ENCODE data around the gene MBNL1. TPM values are rescaled to one million over a fixed set of nuclear protein-coding genes. Genes with fewer than 3 reads are reported as not detected.
"Not testable (repeated sequence)": the region's sequence is repeated elsewhere in the genome, so short reads cannot be mapped to it uniquely, and the experiment has no call there.

Gene MBNL1
- total RNA-seq, 8 experiments from 2014 or later = 17.3 to 294 (median 44.8) TPM

GRCh38 chr3:152438181-152438580, 169.5 kb downstream of the MBNL1 start:
- in situ Hi-C loops (cut with MboI; ENCODE audit: low pct_unique_long_range_greater_than_20kb in 2 of 9, low sequenced_read_pairs in 9 of 9, unreplicated experiment in 9 of 9) = loop anchor here in 1 of 9 experiments (25.0 kb wide), 1 partner anchor 376 kb away; no protein-coding TSS in a partner anchor
- peaks cover 0 to 2% of the 10 kb centered on the region in 2 donors for H3K4me1 ChIP-seq (replicated peaks in 1 of 2)
- peak in 1 of 8 experiments; percentile 34 for ATAC-seq (replicated peaks in 6 of 8)
- 38 to 100% (median 91%) methylated on average over 1 of the region's 1 CpG; no CpG with 5 or more reads in 1 of the 10 experiments for WGBS, 10 experiments
- H3K4me3 ChIP-seq = no peak overlapping the region
- no peak overlapping the region for H3K27ac ChIP-seq

DNA sequence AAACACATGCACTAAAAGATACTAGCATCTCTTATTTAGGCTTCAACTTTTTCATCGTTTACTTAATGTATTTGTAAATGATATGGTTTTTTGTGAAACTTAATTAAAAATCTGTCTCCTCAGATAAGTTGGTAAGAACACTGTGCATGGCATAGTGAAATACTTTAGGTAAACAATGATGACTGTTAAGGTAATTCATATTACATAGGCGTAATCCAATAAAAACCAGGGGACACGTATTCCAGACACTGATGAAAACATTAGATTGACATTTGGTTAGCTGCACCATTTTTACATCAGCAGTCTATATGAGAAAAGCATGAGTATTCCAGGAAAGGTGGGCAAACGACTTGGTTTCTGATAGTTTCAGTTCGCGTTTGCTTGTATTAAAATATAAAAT, 170.0 kb downstream of the MBNL1 start:
- in situ Hi-C loops (cut with MboI; ENCODE audit: low pct_unique_long_range_greater_than_20kb in 2 of 9, low sequenced_read_pairs in 9 of 9, unreplicated experiment in 9 of 9) = loop anchor here in 1 of 9 experiments (25.0 kb wide), 1 partner anchor 376 kb away; no protein-coding TSS in a partner anchor
- 29 to 100% (median 90%) methylated on average over 5 to 6 of the region's 6 CpGs; no CpG with 5 or more reads in 1 of the 10 experiments for WGBS, 10 experiments
- H3K27ac ChIP-seq = no peak overlapping the region

GRCh38 chr3:152440243-152440642, 171.5 kb downstream of the MBNL1 start:
- H3K4me3 ChIP-seq; H3K4me1 ChIP-seq (replicated peaks in 1 of 2); ATAC-seq (replicated peaks in 6 of 8); H3K27ac ChIP-seq: not testable (repeated sequence)
- in situ Hi-C loops (cut with MboI; ENCODE audit: low pct_unique_long_range_greater_than_20kb in 2 of 9, low sequenced_read_pairs in 9 of 9, unreplicated experiment in 9 of 9) = loop anchor here in 2 of 9 experiments (10.0 to 25.0 kb wide), 2 partner anchors 365 to 378 kb away; no protein-coding TSS in a partner anchor
- 74 to 100% (median 95%) methylated on average over 1 to 5 of the region's 5 CpGs for WGBS, 10 experiments

More for the DNA sequence above, 170.0 kb downstream of the MBNL1 start:
- peaks cover 0 to 2% of the 10 kb centered on the region in 2 donors for H3K4me1 ChIP-seq (replicated peaks in 1 of 2)
- no peak for ATAC-seq (replicated peaks in 6 of 8)
- no peak overlapping the region for H3K4me3 ChIP-seq

GRCh38 chr3:152443212-152444023, 174.7 kb downstream of the MBNL1 start:
- Histone ChIP-seq H3K4me1 (replicated peaks in 1 of 2) (no peaks in the 10 kb centered on the region), H3K4me3 (no peak overlapping the region), H3K27ac (no peak overlapping the region)
- ATAC-seq (replicated peaks in 6 of 8) = peak in 2 of 8 experiments; percentile 21 to 36
- in situ Hi-C loops (cut with MboI; ENCODE audit: low pct_unique_long_range_greater_than_20kb in 2 of 9, low sequenced_read_pairs in 9 of 9, unreplicated experiment in 9 of 9) = loop anchor here in 2 of 9 experiments (10.0 to 25.0 kb wide), 2 partner anchors 369 to 381 kb away; no protein-coding TSS in a partner anchor
- WGBS, 10 experiments = 0 to 90% (median 62%) methylated on average over 1 to 3 of the region's 3 CpGs; no CpG with 5 or more reads in 1 of the 10 experiments

DNA sequence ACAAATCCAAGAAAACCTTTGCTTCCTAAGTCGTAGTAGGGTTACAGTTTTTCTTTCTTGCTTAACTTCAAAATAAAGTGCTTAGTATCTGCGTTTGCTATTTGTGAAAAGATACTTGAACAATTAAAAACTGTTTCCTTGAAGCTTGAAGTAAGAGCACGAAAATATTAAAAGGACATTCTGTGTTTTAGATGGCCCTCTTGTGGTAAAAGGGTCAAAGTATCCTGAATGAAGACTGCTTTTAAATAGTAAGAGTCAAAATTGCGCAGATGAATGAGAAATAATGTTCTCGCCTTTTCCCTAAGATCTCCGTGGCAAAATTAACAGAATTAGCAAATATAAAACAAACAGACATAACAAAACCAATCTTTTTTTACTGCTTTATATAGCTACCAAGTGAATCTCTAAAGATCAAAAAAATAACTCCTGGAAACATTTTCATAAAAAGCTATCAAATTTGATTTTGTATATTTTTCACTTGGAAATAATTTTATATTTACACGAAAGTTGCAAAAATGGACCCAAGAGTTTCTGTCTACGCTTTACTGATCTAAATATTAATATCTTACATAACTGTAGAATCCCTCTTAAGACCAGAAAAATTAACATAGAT, 175.4 kb downstream of the MBNL1 start:
- 1 to 54% (median 26%) methylated on average over 4 to 8 of the region's 8 CpGs for WGBS, 10 experiments
- peak in 3 of 8 experiments; percentile 25 to 34 (median 30) for ATAC-seq (replicated peaks in 6 of 8)
- Histone ChIP-seq H3K4me1 (replicated peaks in 1 of 2) (no peaks in the 10 kb centered on the region), H3K27ac (no peak overlapping the region), H3K4me3 (no peak overlapping the region)
- in situ Hi-C loops (cut with MboI; ENCODE audit: low pct_unique_long_range_greater_than_20kb in 2 of 9, low sequenced_read_pairs in 9 of 9, unreplicated experiment in 9 of 9) = loop anchor here in 2 of 9 experiments (10.0 to 25.0 kb wide), 2 partner anchors 369 to 382 kb away; no protein-coding TSS in a partner anchor

GRCh38 chr3:152445212-152445611, 176.5 kb downstream of the MBNL1 start:
- no peak overlapping the region for H3K27ac ChIP-seq
- ATAC-seq (replicated peaks in 6 of 8) = no peak
- in situ Hi-C loops (cut with MboI; ENCODE audit: low pct_unique_long_range_greater_than_20kb in 2 of 9, low sequenced_read_pairs in 9 of 9, unreplicated experiment in 9 of 9) = loop anchor here in 2 of 9 experiments (10.0 to 25.0 kb wide), 2 partner anchors 370 to 383 kb away; no protein-coding TSS in a partner anchor
- 50 to 100% (median 86%) methylated on average over 1 to 6 of the region's 6 CpGs; no CpG with 5 or more reads in 1 of the 10 experiments for WGBS, 10 experiments
- H3K4me3 ChIP-seq = no peak overlapping the region
- H3K4me1 ChIP-seq (replicated peaks in 1 of 2) = no peaks in the 10 kb centered on the region

- 79 to 98% (median 90%) methylated on average over 2 to 7 of the region's 7 CpGs for WGBS, 10 experiments
Measured at GRCh38 chr3:152446495-152446894, 177.8 kb downstream of the MBNL1 start.

GRCh38 chr3:152447511-152447910, 178.8 kb downstream of the MBNL1 start:
- in situ Hi-C loops (cut with MboI; ENCODE audit: low pct_unique_long_range_greater_than_20kb in 2 of 9, low sequenced_read_pairs in 9 of 9, unreplicated experiment in 9 of 9) = loop anchor here in 2 of 9 experiments (10.0 to 25.0 kb wide), 2 partner anchors 373 to 385 kb away; no protein-coding TSS in a partner anchor
- no peak for ATAC-seq (replicated peaks in 6 of 8)
- Histone ChIP-seq H3K4me3 (no peak overlapping the region), H3K4me1 (replicated peaks in 1 of 2) (no peaks in the 10 kb centered on the region), H3K27ac (no peak overlapping the region)
- WGBS, 10 experiments = 75 to 100% (median 95%) methylated on average over 1 to 3 of the region's 3 CpGs

More at GRCh38 chr3:152446495-152446894, 177.8 kb downstream of the MBNL1 start:
- ATAC-seq (replicated peaks in 6 of 8) = no peak
- H3K27ac ChIP-seq = no peak overlapping the region
- no peaks in the 10 kb centered on the region for H3K4me1 ChIP-seq (replicated peaks in 1 of 2)
- in situ Hi-C loops (cut with MboI; ENCODE audit: low pct_unique_long_range_greater_than_20kb in 2 of 9, low sequenced_read_pairs in 9 of 9, unreplicated experiment in 9 of 9) = loop anchor here in 2 of 9 experiments (10.0 to 25.0 kb wide), 2 partner anchors 372 to 384 kb away; no protein-coding TSS in a partner anchor
- no peak overlapping the region for H3K4me3 ChIP-seq

DNA sequence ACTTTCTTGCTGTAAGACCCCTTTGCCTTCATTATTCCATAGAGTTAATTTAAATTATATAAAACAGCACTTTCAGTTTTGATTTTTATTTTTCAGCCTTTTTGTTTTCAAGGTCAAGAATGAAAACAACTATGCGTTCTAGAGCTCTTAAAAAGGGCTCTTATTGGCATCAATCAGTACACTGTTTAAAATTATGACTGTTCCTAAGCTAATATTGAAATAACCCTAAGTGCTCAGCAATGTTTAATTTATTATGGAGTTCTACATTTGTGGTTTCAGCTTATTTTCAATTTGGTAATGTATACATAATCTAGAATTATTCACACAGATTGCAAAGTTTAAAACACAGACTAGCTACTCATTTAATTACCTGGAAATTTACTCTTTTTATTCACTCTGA, 179.4 kb downstream of the MBNL1 start:
- 16 to 100% (median 100%) methylated on average over 1 of the region's 1 CpG for WGBS, 10 experiments
- no peak overlapping the region for H3K27ac ChIP-seq
- no peak overlapping the region for H3K4me3 ChIP-seq
- in situ Hi-C loops (cut with MboI; ENCODE audit: low pct_unique_long_range_greater_than_20kb in 2 of 9, low sequenced_read_pairs in 9 of 9, unreplicated experiment in 9 of 9) = loop anchor here in 2 of 9 experiments (10.0 to 25.0 kb wide), 2 partner anchors 373 to 386 kb away; no protein-coding TSS in a partner anchor
- no peaks in the 10 kb centered on the region for H3K4me1 ChIP-seq (replicated peaks in 1 of 2)
- no peak for ATAC-seq (replicated peaks in 6 of 8)

DNA sequence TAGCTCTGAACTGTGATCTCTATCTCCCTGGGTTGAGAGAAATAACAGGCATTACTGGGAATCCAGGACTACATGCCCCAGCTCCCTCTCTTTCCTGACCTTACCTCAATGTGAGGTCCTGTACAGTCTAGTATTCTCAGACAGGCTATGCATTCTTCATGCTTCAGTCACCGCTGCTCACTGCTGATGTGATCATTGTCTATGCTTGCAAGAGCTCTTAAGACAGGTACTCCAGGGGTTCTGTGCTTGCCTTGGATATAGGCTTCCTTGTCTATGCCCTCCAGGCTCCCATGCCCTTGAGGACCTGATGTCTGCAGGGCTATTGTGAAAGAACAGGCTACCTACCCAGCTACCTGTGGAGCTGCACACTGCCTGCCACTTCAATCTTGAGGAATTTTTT, 183.6 kb downstream of the MBNL1 start:
- in situ Hi-C loops (cut with MboI; ENCODE audit: low pct_unique_long_range_greater_than_20kb in 2 of 9, low sequenced_read_pairs in 9 of 9, unreplicated experiment in 9 of 9) = loop anchor here in 1 of 9 experiments (25.0 kb wide), 1 partner anchor 265 kb away; no protein-coding TSS in a partner anchor
- Histone ChIP-seq H3K4me1 (replicated peaks in 1 of 2) (peaks cover 0 to 2% of the 10 kb centered on the region in 2 donors), H3K4me3 (no peak overlapping the region), H3K27ac (no peak overlapping the region)
- peak in 1 of 8 experiments; percentile 27 for ATAC-seq (replicated peaks in 6 of 8)
- 100% methylated on average over 1 of the region's 1 CpG; no CpG with 5 or more reads in 8 of the 10 experiments for WGBS, 10 experiments

DNA sequence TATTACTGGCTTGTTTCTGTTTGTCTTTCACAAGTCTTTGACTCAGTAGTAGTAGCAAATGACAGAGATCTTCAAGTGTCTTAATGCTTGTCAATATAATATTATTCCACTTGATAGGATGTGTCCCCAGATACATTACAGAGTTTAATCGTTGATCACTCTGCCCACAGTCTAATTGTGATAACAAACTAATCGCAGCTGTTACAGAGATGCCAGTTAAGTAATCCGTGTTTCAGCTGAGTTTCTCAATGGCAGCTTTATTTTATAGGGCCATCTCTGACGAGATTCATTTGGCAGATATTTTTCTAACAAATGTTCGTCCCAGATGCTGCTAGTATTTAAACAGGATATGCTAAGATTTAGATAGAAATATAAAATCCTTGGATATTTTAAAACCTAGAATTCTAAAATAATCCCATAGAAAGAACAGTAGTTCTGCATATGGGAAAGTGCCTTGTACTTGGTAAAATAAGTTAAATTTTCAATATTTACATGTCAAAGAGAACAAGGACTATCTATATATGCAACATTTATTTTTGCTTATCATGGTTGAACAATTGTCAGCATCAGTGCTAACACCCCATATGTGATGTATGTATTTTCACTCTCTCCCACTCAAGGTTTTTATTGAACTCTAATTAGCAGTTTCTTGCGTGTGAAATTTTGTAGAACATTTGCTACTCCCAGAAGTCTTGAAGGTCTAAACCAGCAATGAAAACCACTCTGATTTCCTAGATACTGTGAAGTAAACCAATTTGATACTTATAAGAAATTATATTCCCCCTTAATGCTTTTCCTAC, 185.5 kb downstream of the MBNL1 start:
- no peak overlapping the region for H3K27ac ChIP-seq
- peaks cover 0 to 2% of the 10 kb centered on the region in 2 donors for H3K4me1 ChIP-seq (replicated peaks in 1 of 2)
- 0 to 91% (median 82%) methylated on average over 1 to 6 of the region's 6 CpGs for WGBS, 10 experiments
- in situ Hi-C loops (cut with MboI; ENCODE audit: low pct_unique_long_range_greater_than_20kb in 2 of 9, low sequenced_read_pairs in 9 of 9, unreplicated experiment in 9 of 9) = loop anchor here in 1 of 9 experiments (25.0 kb wide), 1 partner anchor 267 kb away; no protein-coding TSS in a partner anchor
- H3K4me3 ChIP-seq = no peak overlapping the region
- ATAC-seq (replicated peaks in 6 of 8) = no peak

DNA sequence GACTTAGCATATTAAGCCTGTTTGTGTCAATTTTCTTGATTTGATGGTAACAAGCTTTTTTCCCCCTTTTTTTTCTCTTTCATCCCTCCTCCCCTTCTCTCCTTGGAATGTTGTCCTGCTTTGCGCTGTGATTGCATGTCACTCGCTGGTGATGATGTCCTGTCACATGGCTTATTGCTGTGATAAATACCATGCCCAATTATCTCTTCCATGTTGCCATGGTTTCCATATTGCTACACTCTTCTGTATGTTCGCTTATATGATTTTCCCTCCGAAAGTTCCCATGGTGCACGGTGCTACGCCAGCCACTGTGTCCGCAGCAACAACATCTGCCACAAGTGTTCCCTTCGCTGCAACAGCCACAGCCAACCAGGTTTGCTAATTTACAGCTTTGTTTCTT, 187.3 kb downstream of the MBNL1 start:
- ATAC-seq (replicated peaks in 6 of 8) = no peak
- in situ Hi-C loops (cut with MboI; ENCODE audit: low pct_unique_long_range_greater_than_20kb in 2 of 9, low sequenced_read_pairs in 9 of 9, unreplicated experiment in 9 of 9) = loop anchor here in 1 of 9 experiments (25.0 kb wide), 1 partner anchor 269 kb away; no protein-coding TSS in a partner anchor
- peaks cover 0 to 2% of the 10 kb centered on the region in 2 donors for H3K4me1 ChIP-seq (replicated peaks in 1 of 2)
- 90 to 100% (median 97%) methylated on average over 1 to 8 of the region's 8 CpGs; no CpG with 5 or more reads in 2 of the 10 experiments for WGBS, 10 experiments
- no peak overlapping the region for H3K27ac ChIP-seq
- no peak overlapping the region for H3K4me3 ChIP-seq
